Smooth muscle cell (in vitro differentiated cells): ENCODE results near the gene UBE2J1. TPM values are rescaled to one million over a fixed set of nuclear protein-coding genes. Genes with fewer than 3 reads are reported as not detected.
A peak's percentile ranks its signal among the peaks of the same experiment; 100 is the strongest.

Experiments used
- DNase-seq: peaks from one replicate; lab custom pipeline; 2025; ENCODE audit not compliant: unreplicated experiment; lab: John Stamatoyannopoulos, UW
- H2AFZ ChIP-seq: fragments of 200-600 bp; sonication (generic); 2 replicates; pipeline ENCODE4 v1.6.0; 2016; ENCODE audit warnings: antibody characterized with exemption, low read depth, mild to moderate bottlenecking
- H3F3A ChIP-seq: fragments of 200-600 bp; sonication (generic); 2 replicates; pipeline ENCODE4 v1.6.0; 2017; ENCODE audit warnings: antibody characterized with exemption, low read depth
- H3K27ac ChIP-seq: fragments of 200-600 bp; sonication (generic); 2 replicates; pipeline ENCODE4 v1.5.1; 2016; ENCODE audit warnings: low read depth, mild to moderate bottlenecking
- H3K27me3 ChIP-seq: fragments of 200-600 bp; sonication (generic); 2 replicates; pipeline ENCODE4 v1.6.1; 2016; ENCODE audit warnings: low read depth, mild to moderate bottlenecking
- H3K36me3 ChIP-seq: fragments of 200-600 bp; sonication (generic); 2 replicates; pipeline ENCODE4 v1.5.1; 2016; ENCODE audit warnings: low read depth
- H3K4me1 ChIP-seq: fragments of 200-600 bp; sonication (generic); 2 replicates; pipeline ENCODE4 v1.5.1; 2016; ENCODE audit warnings: low read depth
- H3K4me2 ChIP-seq: fragments of 200-600 bp; sonication (generic); 2 replicates; pipeline ENCODE4 v1.6.0; 2016; ENCODE audit warnings: mild to moderate bottlenecking
- H3K4me3 ChIP-seq: fragments of 200-600 bp; sonication (generic); 2 replicates; pipeline ENCODE4 v1.5.1; 2016; ENCODE audit warnings: mild to moderate bottlenecking
- H3K79me2 ChIP-seq: fragments of 200-600 bp; sonication (generic); 2 replicates; pipeline ENCODE4 v1.6.0; 2016; ENCODE audit warnings: low read depth, mild to moderate bottlenecking
- H3K9ac ChIP-seq: fragments of 200-600 bp; sonication (generic); 2 replicates; pipeline ENCODE4 v1.6.0; 2016; ENCODE audit warnings: low read depth
- H3K9me3 ChIP-seq: fragments of 200-600 bp; sonication (generic); replicated peaks from 2 replicates; pipeline ENCODE4 v1.5.1; 2016; ENCODE audit warnings: low read depth
- H4K20me1 ChIP-seq: fragments of 200-600 bp; sonication (generic); 2 replicates; pipeline ENCODE4 v1.6.0; 2016; ENCODE audit warnings: low read depth
- CTCF ChIP-seq: fragments of 200-600 bp; sonication (generic); IDR thresholded peaks from 2 replicates; pipeline ENCODE4 v1.5.1; 2017; ENCODE audit warnings: borderline replicate concordance, mild to moderate bottlenecking, antibody characterized with exemption; ENCODE audit not compliant: insufficient read depth, poor library complexity, severe bottlenecking
- WGBS: methylation state at CpG from one replicate; pipeline ENCODE4 v1.1.7; 2016; ENCODE audit warnings: low lambda C conversion rate; 5-methylcytosine and 5-hydroxymethylcytosine counted together
- polyA plus RNA-seq: library from polyadenylated mRNA; unstranded; fragments of >200 nt; fragmentation: Nextera tagmentation; extraction: Ambion mirVana; gene quantifications from 2 replicates; pipeline ENCODE4 v1.2.1, GENCODE V29; 2016
- total RNA-seq: library from RNA; depleted of rRNA; stranded (reverse); fragments of >200 nt; gene quantifications from 2 replicates; pipeline ENCODE4 v1.2.3, GENCODE V29; 2014

The UBE2J1 gene
- total RNA-seq (130 and 131 TPM in 2 replicates), polyA plus RNA-seq (65.7 and 85.5 TPM in 2 replicates)

- TF ChIP-seq CTCF = no peak
- H3K9ac ChIP-seq = peak within 1 kb of the TSS; percentile 99
- H3K27ac ChIP-seq = peak within 1 kb of the TSS; percentile 99
- peaks cover 46% of the 10 kb centered on the region for H4K20me1 ChIP-seq
- H3F3A ChIP-seq = no peaks in the 10 kb centered on the region
- peaks cover 50% of the 10 kb centered on the region for H3K79me2 ChIP-seq
- H3K9me3 ChIP-seq = no peaks in the 10 kb centered on the region
- peaks cover 32% of the 10 kb centered on the region for H3K4me1 ChIP-seq
- DNase-seq = peak; percentile 81
- peak within 1 kb of the TSS; percentile 90 for H3K4me2 ChIP-seq
- peak within 1 kb of the TSS; percentile 97 for H3K4me3 ChIP-seq
- H2AFZ ChIP-seq = peak within 1 kb of the TSS; percentile 64
- 1% methylated on average over 83 of the region's 102 CpGs for WGBS
- H3K36me3 ChIP-seq = no peaks in the 10 kb centered on the region
- H3K27me3 ChIP-seq = no peaks in the 10 kb centered on the region
Measured at GRCh38 chr6:89352278-89353117, at the start of gene UBE2J1. TSS of gene UBE2J1 (minus strand) at chr6:89352722. CDS start at chr6:89352569, 153 bp downstream.

GRCh38 chr6:89400912-89401399 is 48.4 kb upstream of the UBE2J1 start:
- Histone ChIP-seq H4K20me1 (no peaks in the 10 kb centered on the region), H3K27me3 (no peaks in the 10 kb centered on the region), H3K36me3 (no peaks in the 10 kb centered on the region), H3K27ac (no peak overlapping the region), H3F3A (no peaks in the 10 kb centered on the region), H3K4me3 (no peak overlapping the region), H3K9me3 (no peaks in the 10 kb centered on the region), H3K9ac (no peak overlapping the region), H3K4me1 (peaks cover 6% of the 10 kb centered on the region), H3K4me2 (no peak overlapping the region), H2AFZ (no peak overlapping the region), H3K79me2 (no peaks in the 10 kb centered on the region)
- TF ChIP-seq CTCF = no peak
- no peak for DNase-seq
- 85% methylated on average over 6 of the region's 6 CpGs for WGBS

- no peak for TF ChIP-seq CTCF
- Histone ChIP-seq H3K4me3 (no peak overlapping the region), H2AFZ (no peak overlapping the region), H3K4me2 (no peak overlapping the region), H3K9ac (no peak overlapping the region), H4K20me1 (no peaks in the 10 kb centered on the region), H3K79me2 (no peaks in the 10 kb centered on the region), H3F3A (no peaks in the 10 kb centered on the region), H3K4me1 (peaks cover 6% of the 10 kb centered on the region), H3K36me3 (no peaks in the 10 kb centered on the region), H3K27me3 (no peaks in the 10 kb centered on the region), H3K9me3 (no peaks in the 10 kb centered on the region), H3K27ac (no peak overlapping the region)
- no peak for DNase-seq
- WGBS = 97% methylated on average over 3 of the region's 3 CpGs
Measured at GRCh38 chr6:89400050-89400449, 47.5 kb upstream of the UBE2J1 start.
